ENCODE results near the gene RHBDL3.

DNA sequence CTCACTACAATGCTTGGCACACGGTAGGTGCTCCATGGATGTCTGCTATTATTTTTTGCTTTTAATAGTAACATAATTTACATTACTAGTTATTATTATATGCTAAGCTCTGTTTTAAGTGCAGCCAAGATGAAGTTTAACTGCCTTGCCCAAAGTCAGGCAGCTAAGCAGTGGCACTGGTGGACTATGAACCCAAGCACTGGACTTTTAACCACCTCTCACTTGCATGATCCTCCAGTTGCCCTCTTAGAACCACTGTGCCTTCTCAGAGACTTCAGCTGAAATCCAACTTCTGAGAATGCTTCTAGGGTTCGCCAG is 82.8 kb downstream of the RHBDL3 start:
- TF ChIP-seq, protein P1, sequence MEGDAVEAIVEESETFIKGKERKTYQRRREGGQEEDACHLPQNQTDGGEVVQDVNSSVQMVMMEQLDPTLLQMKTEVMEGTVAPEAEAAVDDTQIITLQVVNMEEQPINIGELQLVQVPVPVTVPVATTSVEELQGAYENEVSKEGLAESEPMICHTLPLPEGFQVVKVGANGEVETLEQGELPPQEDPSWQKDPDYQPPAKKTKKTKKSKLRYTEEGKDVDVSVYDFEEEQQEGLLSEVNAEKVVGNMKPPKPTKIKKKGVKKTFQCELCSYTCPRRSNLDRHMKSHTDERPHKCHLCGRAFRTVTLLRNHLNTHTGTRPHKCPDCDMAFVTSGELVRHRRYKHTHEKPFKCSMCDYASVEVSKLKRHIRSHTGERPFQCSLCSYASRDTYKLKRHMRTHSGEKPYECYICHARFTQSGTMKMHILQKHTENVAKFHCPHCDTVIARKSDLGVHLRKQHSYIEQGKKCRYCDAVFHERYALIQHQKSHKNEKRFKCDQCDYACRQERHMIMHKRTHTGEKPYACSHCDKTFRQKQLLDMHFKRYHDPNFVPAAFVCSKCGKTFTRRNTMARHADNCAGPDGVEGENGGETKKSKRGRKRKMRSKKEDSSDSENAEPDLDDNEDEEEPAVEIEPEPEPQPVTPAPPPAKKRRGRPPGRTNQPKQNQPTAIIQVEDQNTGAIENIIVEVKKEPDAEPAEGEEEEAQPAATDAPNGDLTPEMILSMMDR (conservative IDR thresholded peaks at IDR 0.05; ENCODE audit: low read depth, low read length), result no peak
- TF ChIP-seq EZH2 (IDR thresholded peaks at IDR 0.05; ENCODE audit: borderline replicate concordance, low read depth, low read length, poor library complexity, severe bottlenecking), result no peak

All from A673 (cell line).